Measurements from ENCODE around the gene DIP2C.

GRCh38 chr10:555682-556350 is 133.7 kb downstream of the DIP2C start:
- no peak for TF ChIP-seq POLR2A (IDR thresholded peaks at IDR 0.05)
- TF ChIP-seq CTCF (IDR thresholded peaks at IDR 0.05): no peak
